Measurements from ENCODE around the gene PGRMC2.
"Not testable (repeated sequence)": the region's sequence is repeated elsewhere in the genome, so short reads cannot be mapped to it uniquely, and the experiment has no call there.

Gene PGRMC2

DNA sequence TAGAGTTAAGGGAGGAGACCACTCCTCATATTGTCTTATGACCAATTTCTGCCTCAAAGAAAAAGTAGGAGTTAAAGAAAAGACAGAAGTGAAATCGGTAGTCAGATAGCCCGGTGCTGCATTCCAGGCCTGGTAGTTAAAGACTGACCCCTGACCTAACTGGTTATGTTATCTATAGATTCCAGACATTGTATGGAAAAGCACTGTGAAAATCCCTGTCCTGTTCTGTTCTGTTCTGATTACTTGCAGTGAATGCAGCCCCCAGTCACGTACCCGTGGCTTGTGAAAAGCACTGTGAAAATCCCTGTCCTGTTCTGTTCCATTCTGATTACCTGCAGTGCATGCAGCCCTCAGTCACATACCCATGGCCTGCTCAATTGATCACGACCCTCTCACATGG lies 27.7 kb downstream of the PGRMC2 start:
- H3K36me3 Mint-ChIP-seq, H3K4me3 Mint-ChIP-seq, H3K9me3 Mint-ChIP-seq, H3K27ac Mint-ChIP-seq, H3K4me1 Mint-ChIP-seq: not testable (repeated sequence)
- peaks cover 10% of the 10 kb centered on the region for H3K27me3 Mint-ChIP-seq

DNA sequence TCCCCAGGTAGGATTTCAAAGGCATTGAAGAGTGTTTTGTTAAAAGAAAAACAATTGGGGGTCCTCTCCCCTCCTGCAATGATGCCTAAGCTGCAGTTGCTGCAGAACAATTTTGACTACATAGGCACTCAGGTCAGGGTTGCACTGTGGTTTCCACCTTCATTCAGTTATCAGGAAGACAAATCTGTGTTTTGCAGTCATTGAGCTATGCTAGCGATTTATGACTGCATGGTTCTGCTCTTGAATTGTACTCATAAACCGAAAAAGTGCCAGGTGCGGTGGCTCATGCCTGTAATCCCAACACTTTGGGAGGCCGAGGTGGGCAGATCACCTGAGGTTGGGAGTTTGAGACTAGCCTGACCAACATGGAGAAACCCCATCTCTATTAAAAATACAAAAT lies 29.4 kb downstream of the PGRMC2 start:
- H3K27ac Mint-ChIP-seq, H3K36me3 Mint-ChIP-seq: not testable (repeated sequence)

DNA sequence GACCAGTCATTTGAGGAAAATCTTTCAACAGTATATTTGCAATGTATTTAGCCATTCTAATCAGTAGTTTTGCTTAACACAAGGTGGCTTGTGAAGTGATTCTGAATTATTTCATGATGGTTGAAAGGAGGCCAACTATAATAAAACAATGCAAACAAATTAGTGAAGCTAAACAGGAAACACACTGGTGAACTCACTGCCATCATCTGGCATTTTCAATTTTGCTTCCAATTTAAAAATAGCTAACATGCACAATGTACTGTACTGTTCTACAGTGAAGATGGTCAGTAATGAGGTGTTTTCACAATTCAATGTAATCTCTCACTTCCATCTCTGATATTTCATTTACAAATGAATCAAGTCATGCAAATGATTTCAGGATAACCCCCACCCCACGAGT lies 31.1 kb downstream of the PGRMC2 start:
- H3K27me3 Mint-ChIP-seq = peaks cover 20% of the 10 kb centered on the region
- H3K4me1 Mint-ChIP-seq = no peaks in the 10 kb centered on the region
- no peak overlapping the region for H3K27ac Mint-ChIP-seq
- no peaks in the 10 kb centered on the region for H3K36me3 Mint-ChIP-seq
- no peak overlapping the region for H3K4me3 Mint-ChIP-seq
- no peaks in the 10 kb centered on the region for H3K9me3 Mint-ChIP-seq

More for the DNA sequence above, 29.4 kb downstream of the PGRMC2 start:
- H3K9me3 Mint-ChIP-seq, H3K4me3 Mint-ChIP-seq, H3K4me1 Mint-ChIP-seq: not testable (repeated sequence)
- H3K27me3 Mint-ChIP-seq = peaks cover 15% of the 10 kb centered on the region

DNA sequence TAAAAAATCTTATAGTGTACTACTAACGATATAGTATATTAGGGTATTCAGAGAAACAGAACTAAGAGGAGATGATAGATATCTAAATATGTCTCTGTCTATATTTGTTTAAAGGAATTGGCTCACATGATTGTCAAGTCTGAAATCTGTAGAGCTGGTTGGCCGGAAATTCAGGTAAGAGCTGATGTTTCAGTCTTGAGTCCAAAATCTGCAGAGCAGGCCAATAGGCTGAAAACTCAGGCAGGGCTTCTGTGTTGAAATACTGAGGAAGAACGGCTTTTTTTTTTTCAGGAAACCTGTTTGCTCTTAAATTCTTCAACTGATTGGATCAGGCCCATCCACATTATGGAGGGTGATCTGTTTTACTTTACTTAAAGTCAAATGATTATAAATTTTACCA lies 31.7 kb downstream of the PGRMC2 start:
- Mint-ChIP-seq H3K27me3 (peaks cover 20% of the 10 kb centered on the region), H3K9me3 (no peaks in the 10 kb centered on the region), H3K36me3 (no peaks in the 10 kb centered on the region), H3K4me3 (no peak overlapping the region), H3K4me1 (no peaks in the 10 kb centered on the region), H3K27ac (no peak overlapping the region)

DNA sequence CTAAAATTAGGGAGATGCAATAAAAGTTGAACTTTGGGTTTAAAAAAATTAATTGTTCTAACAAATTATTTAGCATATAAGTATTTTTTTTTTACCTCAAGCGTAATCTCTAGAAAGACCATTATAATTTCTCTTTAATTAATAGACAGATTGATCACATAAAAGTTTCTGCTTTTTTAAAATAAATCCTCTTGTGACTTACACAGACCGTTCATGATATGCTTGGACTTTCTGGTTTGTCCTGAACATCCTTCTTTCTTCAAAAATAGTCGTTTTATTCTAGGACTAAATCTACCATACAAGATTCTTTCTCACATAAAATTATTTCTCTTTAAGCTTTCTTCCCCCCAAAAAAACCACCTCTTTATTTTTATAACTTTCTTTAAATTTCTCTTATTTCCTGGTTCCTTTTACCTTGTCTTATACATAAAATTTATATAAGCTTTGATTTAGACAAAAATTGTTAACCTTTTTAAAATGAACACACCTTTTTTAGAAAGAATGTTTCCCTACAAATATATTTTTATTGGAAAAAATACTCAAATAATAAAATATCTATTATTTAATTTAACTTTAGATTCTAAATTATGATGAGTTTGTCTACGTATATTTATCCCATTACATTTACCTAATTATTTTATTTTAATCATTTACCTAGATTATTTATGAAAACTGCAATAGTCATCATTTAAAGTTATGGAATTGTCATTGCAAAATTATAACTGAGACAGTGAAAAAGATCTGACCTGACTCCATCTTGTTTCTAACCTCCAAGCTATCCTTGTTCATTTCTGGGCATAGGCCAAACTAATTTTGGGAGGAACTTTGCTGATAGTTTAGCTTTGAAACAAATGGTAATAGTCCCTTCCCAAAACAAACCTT lies 37.6 kb downstream of the PGRMC2 start:
- H3K4me3 Mint-ChIP-seq = no peak overlapping the region
- peaks cover 7% of the 10 kb centered on the region for H3K9me3 Mint-ChIP-seq
- H3K4me1 Mint-ChIP-seq = no peaks in the 10 kb centered on the region
- H3K27me3 Mint-ChIP-seq = peaks cover 10% of the 10 kb centered on the region
- H3K27ac Mint-ChIP-seq = no peak overlapping the region
- H3K36me3 Mint-ChIP-seq = no peaks in the 10 kb centered on the region

DNA sequence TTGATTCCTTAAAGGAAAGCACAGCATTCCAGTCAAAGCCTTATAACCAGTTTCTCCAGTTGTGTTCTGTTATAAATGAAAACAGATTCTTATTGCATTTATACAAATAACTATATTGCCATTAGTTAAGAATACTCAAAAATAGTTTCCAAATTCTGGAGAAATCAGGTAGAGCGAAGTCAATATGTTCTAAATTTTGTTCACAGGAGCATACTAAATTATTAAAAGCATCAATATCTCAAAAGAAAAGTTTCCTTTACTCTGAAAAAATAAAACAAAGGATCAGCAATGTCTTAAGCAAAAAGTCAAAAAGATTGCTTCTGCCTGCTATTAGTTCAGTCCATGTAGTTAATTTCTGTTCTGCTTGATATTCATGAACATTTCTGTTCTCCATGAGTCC lies 39.7 kb downstream of the PGRMC2 start:
- H3K27me3 Mint-ChIP-seq = peaks cover 5% of the 10 kb centered on the region
- H3K9me3 Mint-ChIP-seq = peaks cover 7% of the 10 kb centered on the region
- no peaks in the 10 kb centered on the region for H3K4me1 Mint-ChIP-seq
- H3K36me3 Mint-ChIP-seq = no peaks in the 10 kb centered on the region
- H3K27ac Mint-ChIP-seq = no peak overlapping the region
- no peak overlapping the region for H3K4me3 Mint-ChIP-seq

DNA sequence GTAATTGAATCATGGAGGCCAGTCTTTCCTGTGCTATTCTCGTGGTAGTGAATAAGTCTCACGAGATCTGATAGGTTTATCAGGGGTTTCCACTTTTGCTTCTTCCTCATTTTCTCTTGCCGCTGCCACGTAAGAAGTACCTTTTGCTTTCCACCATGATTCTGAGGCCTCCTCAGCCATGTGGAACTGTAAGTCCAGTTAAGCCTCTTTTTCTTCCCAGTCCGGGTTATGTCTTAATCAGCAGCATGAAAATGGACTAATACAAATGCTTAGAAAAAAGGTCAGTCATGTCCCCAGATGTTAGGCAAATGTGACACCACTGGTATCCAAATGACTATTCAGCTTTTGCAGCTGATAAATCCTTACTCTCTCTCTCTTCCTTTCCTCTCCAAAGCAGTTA lies 42.2 kb downstream of the PGRMC2 start:
- not testable (repeated sequence) for H3K9me3 Mint-ChIP-seq, H3K27ac Mint-ChIP-seq, H3K4me3 Mint-ChIP-seq, H3K27me3 Mint-ChIP-seq, H3K36me3 Mint-ChIP-seq, H3K4me1 Mint-ChIP-seq

DNA sequence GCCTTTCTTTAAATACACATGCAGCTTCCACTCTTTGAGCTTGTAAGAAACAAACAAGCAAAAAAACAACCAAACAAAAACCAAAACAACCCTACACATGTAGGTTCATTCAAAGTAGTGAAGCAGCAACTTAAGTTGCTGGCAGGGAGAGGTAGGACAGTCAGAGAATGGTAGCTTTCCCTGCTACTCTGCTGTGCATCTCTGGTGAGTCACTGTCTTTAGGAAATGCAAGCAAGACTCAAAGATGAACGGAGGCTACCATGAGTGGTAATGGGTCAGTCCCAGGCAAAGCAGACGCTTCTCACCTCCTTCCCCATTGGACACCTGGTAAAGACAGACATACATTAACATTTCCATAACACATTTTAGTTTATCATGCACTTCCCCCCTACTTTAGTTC lies 43.2 kb downstream of the PGRMC2 start:
- H3K27ac Mint-ChIP-seq = no peak overlapping the region

DNA sequence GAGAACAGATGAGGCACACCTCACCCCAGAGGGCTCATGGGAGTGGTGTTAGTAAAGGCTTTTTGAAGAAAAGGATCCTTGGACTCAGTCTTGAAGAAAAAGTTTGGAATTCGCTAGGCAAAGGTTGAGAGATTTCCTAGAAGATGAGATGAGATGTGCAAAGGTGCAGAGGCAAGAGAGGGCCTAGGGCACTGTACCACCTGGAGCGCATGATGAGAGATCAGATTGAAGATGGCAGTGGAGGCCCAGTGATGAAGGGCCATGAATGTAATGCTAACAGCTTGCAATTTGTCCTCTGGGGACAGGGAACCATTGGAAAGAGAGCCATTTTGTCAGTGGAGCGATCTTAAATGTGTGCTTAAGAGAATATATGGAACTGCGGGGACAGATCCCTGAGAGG lies 45.0 kb downstream of the PGRMC2 start:
- Mint-ChIP-seq H3K36me3 (no peaks in the 10 kb centered on the region), H3K27ac (no peak overlapping the region), H3K9me3 (no peaks in the 10 kb centered on the region), H3K4me3 (no peak overlapping the region), H3K27me3 (peaks cover 2% of the 10 kb centered on the region), H3K4me1 (no peaks in the 10 kb centered on the region)

More for the DNA sequence above, 43.2 kb downstream of the PGRMC2 start:
- no peaks in the 10 kb centered on the region for H3K36me3 Mint-ChIP-seq
- no peaks in the 10 kb centered on the region for H3K4me1 Mint-ChIP-seq
- H3K4me3 Mint-ChIP-seq = no peak overlapping the region
- H3K27me3 Mint-ChIP-seq = peaks cover 2% of the 10 kb centered on the region
- peaks cover 4% of the 10 kb centered on the region for H3K9me3 Mint-ChIP-seq

DNA sequence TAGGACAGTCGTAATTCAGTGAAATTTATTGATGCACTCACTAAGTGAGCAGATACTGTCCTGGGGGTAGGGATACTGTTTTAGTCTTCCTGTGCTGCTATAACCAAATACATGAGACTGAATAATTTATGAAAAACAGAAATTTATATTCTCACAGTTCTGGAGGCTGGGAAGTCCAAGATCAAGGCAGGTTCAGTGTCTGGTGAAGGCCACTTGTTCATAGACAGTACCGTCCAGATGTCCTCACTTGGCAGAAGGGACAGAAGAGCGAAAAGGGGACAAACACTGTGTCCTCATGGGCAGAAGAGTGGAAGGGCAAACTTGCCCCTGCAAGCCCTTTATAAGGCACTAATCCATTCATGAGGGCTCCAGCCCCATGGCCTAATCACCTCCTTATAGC lies 45.6 kb downstream of the PGRMC2 start:
- H3K4me3 Mint-ChIP-seq = no peak overlapping the region
- no peaks in the 10 kb centered on the region for H3K9me3 Mint-ChIP-seq
- H3K36me3 Mint-ChIP-seq = no peaks in the 10 kb centered on the region
- no peak overlapping the region for H3K27ac Mint-ChIP-seq
- peaks cover 2% of the 10 kb centered on the region for H3K27me3 Mint-ChIP-seq
- H3K4me1 Mint-ChIP-seq = no peaks in the 10 kb centered on the region

DNA sequence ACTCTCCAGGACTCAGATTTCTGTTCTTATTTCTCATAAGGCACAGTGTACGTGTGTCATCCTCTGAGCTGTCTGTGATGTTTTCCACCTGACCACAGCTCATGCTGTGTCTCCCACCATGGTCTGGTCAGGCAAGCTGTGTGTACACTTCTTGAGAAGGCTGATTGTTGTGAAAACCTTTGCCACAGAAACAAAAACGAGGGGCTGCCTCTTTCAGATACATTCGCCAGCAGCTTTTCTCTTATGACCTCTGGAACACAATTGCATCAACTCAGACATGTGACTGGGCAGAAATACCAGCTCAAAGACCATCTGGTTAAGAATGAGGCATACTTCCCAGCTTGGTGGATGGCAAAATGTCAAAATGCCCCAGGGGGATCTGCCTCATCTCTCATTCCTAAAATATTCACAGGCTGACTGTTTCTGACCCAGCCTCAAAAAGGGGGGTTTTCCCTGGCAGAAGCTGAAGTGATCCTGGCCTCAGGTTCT lies 46.1 kb downstream of the PGRMC2 start:
- Mint-ChIP-seq H3K27me3 (peaks cover 2% of the 10 kb centered on the region), H3K4me1 (no peaks in the 10 kb centered on the region), H3K36me3 (no peaks in the 10 kb centered on the region), H3K27ac (no peak overlapping the region), H3K4me3 (no peak overlapping the region), H3K9me3 (no peaks in the 10 kb centered on the region)

DNA sequence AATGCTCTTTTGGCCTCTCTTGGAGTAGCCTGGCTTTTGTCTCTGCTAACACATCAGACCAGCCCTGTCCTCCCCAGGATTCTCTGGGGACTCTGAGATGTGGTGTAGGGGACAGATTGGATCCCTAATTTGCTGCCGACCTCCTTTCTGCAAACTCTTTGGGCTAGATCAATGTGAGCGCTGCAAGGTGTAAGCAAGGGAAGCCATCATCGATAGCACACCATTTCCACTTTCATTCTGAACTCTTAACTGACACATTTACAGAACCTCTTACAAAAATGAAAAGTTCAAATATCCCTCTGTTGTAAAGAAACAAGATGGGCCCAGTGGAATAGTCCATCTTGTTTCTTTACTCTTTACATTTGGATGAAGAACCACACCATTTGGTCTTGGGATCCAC lies 46.6 kb downstream of the PGRMC2 start:
- Mint-ChIP-seq H3K9me3 (no peaks in the 10 kb centered on the region), H3K4me1 (no peaks in the 10 kb centered on the region), H3K27me3 (peaks cover 2% of the 10 kb centered on the region), H3K36me3 (no peaks in the 10 kb centered on the region), H3K27ac (no peak overlapping the region), H3K4me3 (no peak overlapping the region)

DNA sequence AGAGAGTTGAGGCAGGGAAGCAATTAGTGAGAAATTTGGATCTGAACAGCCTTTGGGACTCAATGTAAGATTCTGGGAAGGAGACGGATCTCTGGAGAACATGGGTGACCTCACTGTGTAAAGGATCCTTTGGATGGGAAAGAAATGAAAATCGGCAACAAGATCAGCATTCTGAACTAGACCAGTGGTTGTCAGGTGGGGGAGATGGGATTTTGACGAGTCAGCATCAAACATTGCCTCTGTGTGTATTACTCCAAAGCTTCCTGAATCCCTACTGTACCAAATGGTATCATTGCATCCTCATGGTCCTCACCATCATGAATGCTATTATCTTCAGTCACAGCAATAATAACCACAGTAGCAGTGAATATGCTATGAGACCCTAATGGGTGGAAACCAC lies 52.8 kb downstream of the PGRMC2 start:
- peaks cover 4% of the 10 kb centered on the region for H3K27me3 Mint-ChIP-seq
- no peaks in the 10 kb centered on the region for H3K4me1 Mint-ChIP-seq
- no peak overlapping the region for H3K4me3 Mint-ChIP-seq
- no peak overlapping the region for H3K27ac Mint-ChIP-seq
- H3K9me3 Mint-ChIP-seq = no peaks in the 10 kb centered on the region
- H3K36me3 Mint-ChIP-seq = no peaks in the 10 kb centered on the region

DNA sequence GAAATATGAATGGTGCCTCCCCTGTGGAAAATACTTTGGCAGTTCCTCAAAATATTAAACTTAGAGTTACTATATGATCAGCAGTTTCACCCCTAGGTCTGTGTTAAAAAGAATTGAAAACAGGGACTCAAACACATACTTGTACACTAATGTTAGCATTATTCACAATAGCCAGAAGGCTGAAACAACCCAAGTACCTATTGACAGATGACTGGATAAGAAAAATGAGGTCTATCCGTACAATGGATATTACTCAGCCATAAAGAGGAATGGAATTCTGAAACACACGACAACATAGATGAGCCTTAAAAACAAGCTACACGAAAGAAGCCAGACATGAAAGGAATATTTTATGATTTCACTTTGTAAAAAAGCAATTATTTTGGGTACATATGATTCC lies 54.9 kb downstream of the PGRMC2 start:
- Mint-ChIP-seq H3K27me3 (peaks cover 4% of the 10 kb centered on the region), H3K36me3 (no peaks in the 10 kb centered on the region), H3K4me3 (no peak overlapping the region), H3K4me1 (no peaks in the 10 kb centered on the region), H3K9me3 (no peaks in the 10 kb centered on the region), H3K27ac (no peak overlapping the region)

DNA sequence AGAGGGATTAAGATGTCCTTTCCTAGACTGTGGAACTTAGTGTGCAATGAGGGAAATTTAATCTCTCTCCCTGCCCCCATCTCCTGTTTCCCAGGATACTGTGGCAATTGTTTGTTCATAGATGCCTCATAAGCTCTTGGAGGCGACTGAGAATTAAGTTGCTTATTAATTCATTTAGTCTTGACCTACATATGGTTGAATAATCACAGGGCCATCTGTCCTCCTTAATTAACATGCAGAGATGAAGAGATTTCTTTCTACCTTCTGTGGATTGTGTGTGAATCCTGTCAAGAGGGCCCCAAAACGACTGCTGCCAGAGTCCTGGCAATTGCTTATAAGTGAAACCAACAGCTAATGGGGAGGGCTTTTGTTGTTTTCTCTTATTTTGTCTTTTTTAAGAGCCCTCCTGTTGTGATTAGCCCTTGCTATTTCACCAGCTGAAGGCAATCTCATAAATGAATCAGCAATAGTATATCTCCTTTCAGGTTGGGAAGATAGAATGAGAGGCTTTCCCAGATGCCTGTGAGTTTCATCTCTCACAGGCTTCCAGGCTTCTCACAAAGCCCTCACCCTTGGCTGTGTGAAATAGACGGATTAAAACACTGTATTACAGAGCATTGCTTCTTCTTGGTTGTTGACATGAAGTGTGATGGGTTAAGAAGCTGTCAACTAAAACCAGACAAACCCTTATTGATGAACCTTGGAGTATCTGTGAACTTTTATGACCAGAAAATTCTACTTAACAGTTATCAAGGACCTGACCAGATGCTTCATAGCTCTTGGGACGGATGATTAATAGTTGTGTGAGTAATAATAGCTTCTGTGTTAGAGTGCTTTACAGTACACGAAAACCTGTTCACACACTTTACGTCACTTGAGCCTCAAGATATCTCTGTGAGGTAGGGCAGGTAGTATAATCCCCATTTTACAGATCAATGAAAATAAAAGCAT lies 58.5 kb downstream of the PGRMC2 start:
- Mint-ChIP-seq H3K4me3 (no peak overlapping the region), H3K9me3 (no peaks in the 10 kb centered on the region), H3K27me3 (peaks cover 5% of the 10 kb centered on the region), H3K27ac (no peak overlapping the region), H3K4me1 (no peaks in the 10 kb centered on the region), H3K36me3 (no peaks in the 10 kb centered on the region)

DNA sequence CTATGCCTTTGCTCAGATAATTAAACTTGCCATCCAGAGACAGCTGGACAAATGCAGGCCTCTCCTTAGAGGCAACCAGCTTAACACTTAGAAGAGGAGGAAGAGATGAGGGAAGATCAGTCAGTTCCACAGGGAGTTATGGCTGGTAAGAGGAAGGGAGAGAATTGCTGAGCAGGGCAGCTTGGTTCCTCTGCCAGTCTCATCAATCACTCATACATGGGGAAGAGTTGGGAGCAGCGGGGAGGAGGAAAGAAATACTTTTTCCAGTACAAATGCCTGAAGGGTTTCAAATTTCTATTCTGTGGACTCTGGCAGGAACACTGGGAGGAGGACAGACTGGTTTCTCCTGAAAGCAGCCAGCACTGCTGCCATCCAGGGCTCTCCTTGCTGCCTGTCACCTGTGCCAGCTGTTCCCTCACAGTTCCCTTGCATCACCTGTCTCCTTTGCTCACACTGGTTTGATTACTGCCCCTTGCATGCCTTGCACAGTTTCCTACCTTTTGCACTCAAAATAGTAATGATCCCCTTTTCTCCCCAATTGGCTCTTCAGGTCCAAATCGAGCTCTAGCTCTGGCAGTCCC lies 59.5 kb downstream of the PGRMC2 start:
- Mint-ChIP-seq H3K4me1 (no peaks in the 10 kb centered on the region), H3K27me3 (peaks cover 4% of the 10 kb centered on the region), H3K4me3 (no peak overlapping the region), H3K9me3 (no peaks in the 10 kb centered on the region), H3K36me3 (no peaks in the 10 kb centered on the region), H3K27ac (no peak overlapping the region)

All from activated naive CD4-positive, alpha-beta T cell treated with anti-CD3 and anti-CD28 coated beads, Interleukin-2, amount 50 U/mL, for 24 hours (primary cell).